Astrocyte of the spinal cord (primary cell): ENCODE data around the gene ACYP2.
"Not testable (repeated sequence)": the region's sequence is repeated elsewhere in the genome, so short reads cannot be mapped to it uniquely, and the experiment has no call there.

Source experiments
- DNase-seq: peaks from one replicate; pipeline ENCODE4 v3.0.0; 2011; ENCODE audit warnings: low read depth, low spot score
- H3K4me3 ChIP-seq: 2 replicates; pipeline ENCODE4 v1.5.1; 2011; ENCODE audit warnings: low read depth, mild to moderate bottlenecking, low read length, moderate library complexity
- in situ Hi-C: cut with HindIII; loops from 2 replicates; pipeline ENCODE4 v1.10.0; 2017; ENCODE audit warnings: low sequenced_read_pairs
- TF ChIP-seq, protein P1 (sequence below): IDR thresholded peaks from 2 replicates; pipeline ENCODE4 v1.5.1; 2012; ENCODE audit warnings: low read depth, mild to moderate bottlenecking, low read length, inconsistent platforms

ACYP2 gene

DNA sequence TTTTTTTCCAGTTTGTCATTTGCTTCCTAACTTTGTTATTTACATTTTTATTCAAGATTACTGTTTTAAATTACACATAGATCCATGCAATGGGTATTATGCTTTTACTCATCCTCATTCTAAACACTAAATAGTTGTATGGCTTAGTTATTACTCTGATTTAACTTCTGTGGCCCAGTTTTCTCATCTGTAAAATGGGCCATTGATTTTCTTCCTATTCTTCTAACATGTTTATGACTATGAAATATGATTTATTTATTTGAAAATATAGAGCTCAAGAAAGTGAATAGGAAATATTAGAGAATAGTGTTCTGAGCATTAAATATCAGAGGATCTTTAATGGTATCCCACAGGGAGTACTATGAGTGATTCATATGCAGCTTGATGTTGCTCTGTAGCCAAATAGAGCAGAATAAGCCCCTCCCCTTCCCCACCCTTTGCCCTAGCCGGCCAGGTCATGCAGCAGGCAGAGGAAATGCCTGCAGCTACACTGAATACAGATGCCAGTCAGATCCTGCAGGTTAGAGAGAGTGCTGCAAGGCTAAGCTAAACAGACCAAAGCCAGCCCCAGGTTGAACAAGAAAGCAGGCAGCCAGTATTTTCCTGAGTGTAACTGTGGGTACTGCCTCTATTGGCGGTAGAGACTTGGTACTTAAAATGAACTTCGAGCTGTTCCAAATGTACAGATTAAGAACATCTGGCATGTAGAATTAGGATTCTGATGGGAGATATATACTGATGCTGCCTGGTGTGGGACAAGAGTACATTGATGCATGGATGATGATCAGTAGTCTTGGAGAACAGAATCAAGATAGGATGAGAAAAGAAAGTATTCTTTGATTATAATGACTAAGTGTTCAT lies 11.7 kb upstream of the ACYP2 start:
- TF ChIP-seq, protein P1, sequence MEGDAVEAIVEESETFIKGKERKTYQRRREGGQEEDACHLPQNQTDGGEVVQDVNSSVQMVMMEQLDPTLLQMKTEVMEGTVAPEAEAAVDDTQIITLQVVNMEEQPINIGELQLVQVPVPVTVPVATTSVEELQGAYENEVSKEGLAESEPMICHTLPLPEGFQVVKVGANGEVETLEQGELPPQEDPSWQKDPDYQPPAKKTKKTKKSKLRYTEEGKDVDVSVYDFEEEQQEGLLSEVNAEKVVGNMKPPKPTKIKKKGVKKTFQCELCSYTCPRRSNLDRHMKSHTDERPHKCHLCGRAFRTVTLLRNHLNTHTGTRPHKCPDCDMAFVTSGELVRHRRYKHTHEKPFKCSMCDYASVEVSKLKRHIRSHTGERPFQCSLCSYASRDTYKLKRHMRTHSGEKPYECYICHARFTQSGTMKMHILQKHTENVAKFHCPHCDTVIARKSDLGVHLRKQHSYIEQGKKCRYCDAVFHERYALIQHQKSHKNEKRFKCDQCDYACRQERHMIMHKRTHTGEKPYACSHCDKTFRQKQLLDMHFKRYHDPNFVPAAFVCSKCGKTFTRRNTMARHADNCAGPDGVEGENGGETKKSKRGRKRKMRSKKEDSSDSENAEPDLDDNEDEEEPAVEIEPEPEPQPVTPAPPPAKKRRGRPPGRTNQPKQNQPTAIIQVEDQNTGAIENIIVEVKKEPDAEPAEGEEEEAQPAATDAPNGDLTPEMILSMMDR, result no peak
- in situ Hi-C loops, result no loop called here
- no peak overlapping the region for H3K4me3 ChIP-seq
- DNase-seq, result peak; percentile 69

DNA sequence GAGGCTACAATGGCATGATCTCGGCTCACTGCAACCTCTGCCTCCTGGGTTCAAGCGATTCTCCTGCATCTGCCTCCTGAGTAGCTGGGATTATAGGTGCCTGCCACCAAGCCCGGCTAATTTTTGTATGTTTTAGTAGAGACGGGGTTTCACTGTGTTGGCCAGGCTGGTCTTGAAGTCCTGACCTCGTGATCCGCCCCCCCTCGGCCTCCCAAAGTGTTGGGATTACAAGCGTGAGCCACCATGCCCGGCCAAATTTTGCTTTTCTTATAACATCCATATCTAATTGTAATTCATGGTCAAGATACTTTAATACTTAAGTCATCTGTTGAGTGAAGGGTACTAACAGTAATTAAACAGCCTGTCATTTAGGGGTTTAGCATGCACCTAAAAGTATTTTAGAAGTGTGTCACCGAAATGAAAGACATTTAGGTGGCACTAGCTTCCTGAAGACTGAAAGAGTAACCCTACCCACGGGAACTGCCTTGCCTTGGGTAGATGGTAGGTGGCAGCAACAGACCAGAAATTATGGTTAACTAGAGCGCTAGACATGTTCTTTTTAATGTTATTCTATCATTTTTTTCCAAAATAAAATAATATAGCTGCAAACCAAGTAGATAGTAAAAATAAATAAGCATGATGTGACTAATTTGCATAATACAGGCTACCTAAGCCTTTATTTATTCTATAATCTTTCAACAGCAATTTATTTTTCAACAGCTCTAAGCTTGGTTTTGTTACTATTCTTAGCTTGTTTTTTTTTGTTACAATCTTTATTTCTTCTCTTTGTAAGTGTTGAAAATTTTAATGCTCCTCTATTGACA lies 8.6 kb upstream of the ACYP2 start:
- H3K4me3 ChIP-seq, result no peak overlapping the region
- TF ChIP-seq, protein P1, result peak; percentile 86
- in situ Hi-C loops, result no loop called here
- DNase-seq, result peak; percentile 64

DNA sequence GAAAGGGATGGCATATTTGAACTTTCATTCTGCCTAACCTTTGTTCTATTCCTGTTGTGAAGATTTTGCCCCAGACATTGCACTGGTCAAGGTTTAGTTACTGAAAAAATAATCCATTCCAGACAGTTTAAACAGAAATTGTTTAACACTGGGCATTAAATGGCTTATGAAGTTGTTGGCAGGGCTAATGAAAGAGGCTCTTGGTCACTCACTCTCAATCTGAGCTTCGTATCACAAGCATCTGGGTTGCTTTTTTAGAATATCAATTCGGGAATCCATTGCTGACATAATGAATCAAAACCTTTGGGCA lies 8.0 kb upstream of the ACYP2 start:
- in situ Hi-C loops, result no loop called here
- DNase-seq, result no peak
- TF ChIP-seq, protein P1, result no peak
- no peak overlapping the region for H3K4me3 ChIP-seq

DNA sequence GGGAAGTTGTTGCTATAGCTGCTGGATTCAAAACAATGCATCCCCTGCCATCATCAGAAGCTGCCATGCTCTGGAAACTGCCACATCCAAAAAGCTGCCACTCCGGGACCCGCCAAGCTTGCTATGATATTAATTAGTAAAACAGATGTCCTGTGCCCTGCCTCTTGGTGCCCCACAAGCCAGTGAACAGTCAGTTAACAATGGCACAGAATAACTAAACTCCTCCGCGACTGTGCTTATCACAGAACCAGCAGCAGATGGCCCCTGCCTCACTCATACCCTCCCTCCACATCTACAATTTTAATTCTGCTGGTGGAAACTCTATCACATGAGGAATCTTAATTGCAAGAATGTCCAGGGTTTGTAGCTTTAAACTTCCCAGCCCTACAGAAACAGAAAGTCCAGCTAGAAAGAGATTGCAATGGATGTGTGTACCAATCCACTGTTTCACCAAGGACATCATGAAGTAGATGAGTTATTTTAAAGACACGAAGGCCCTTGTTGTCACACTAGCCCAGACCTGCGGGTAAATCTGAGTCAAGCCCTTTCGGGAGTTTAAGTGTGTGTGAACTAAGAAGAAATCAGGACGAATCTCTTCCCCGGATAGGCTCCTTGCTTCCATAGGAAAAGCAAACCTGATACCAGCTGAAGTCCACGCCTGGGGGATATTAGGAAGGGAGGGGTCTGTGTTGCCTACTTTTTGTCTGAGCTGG lies 7.4 kb upstream of the ACYP2 start:
- no peak overlapping the region for H3K4me3 ChIP-seq
- TF ChIP-seq, protein P1, result no peak
- no peak for DNase-seq
- in situ Hi-C loops, result no loop called here

DNA sequence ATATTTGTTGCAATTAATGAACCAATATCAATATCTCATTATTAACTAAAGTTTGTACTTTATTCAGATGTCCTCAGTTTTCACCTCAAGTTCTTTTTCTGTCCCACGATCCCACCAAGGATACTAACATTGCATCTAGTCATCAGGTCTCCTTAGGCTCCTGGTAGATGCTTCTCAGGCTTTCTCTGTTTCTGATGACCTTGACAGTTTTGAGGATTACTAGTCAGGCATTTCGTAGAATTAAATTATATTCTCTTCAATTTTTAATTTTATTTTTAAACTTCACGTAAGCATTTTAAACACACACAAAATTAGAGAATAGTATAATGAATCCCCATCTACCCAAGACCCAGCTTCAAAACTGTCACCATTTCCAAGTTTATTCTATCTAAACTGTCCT lies 5.6 kb upstream of the ACYP2 start:
- in situ Hi-C loops, result no loop called here
- TF ChIP-seq, protein P1, result no peak
- DNase-seq, result no peak
- no peak overlapping the region for H3K4me3 ChIP-seq

DNA sequence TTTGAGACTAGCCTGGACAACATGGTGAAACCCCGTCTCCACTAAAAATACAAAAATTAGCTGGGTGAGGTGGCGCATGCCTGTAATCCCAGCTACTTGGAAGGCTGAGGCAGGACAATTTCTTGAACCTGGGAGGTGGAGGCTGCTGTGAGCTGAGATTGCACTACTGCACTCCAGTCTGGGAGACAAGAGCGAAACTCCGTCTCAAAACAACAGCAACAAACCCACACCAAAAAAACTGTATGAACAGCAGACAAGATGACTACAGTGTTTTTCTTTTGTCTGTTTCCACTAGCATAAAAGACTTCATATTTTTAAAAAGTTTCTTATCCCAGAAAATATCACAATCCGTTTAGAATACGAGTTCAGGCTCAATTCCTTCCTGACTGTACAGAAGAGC lies 936 bp upstream of the ACYP2 start:
- DNase-seq, in situ Hi-C loops, H3K4me3 ChIP-seq: not testable (repeated sequence)
